ENCODE measurements around the gene CDK3. TPM values are rescaled to one million over a fixed set of nuclear protein-coding genes. Genes with fewer than 3 reads are reported as not detected.

CDK3 gene
- total RNA-seq, 1 experiment from 2014 or later, result 11.9 TPM

GRCh38 chr17:76017481-76018339, 17.1 kb downstream of the CDK3 start:
- no peaks in the 10 kb centered on the region for H3K36me3 ChIP-seq (ENCODE audit: control insufficient read depth, insufficient read depth, low read length)
- no peak for DNase-seq (ENCODE audit: low read depth, low spot score)
- in situ Hi-C loops (cut with HindIII; ENCODE audit: low pct_unique_long_range_greater_than_20kb, low sequenced_read_pairs) (no loop called here), intact Hi-C loops (cut with micrococcal nuclease; ENCODE audit: unreplicated experiment) (no loop called here)
- no peaks in the 10 kb centered on the region for H3K4me1 ChIP-seq (ENCODE audit: control insufficient read depth, insufficient read depth, low read length)
- H3K4me3 ChIP-seq (ENCODE audit: low read depth in 2 of 2, low read length in 2 of 2), result no peak overlapping the region
- H3K27me3 ChIP-seq (ENCODE audit: control insufficient read depth, insufficient read depth, low read length), result no peaks in the 10 kb centered on the region
- no peaks in the 10 kb centered on the region for H3K9me3 ChIP-seq (ENCODE audit: control insufficient read depth, insufficient read depth, low read depth, low read length)
- ATAC-seq, result no peak
- BruUV-seq (replicated peaks), result no TSS peak
- CTCF ChIA-PET, result interaction anchor here (1.3 kb wide), 1 partner anchor 18 kb away, joined by 3 read pairs; no protein-coding TSS in a partner anchor
- TF ChIP-seq REST (IDR thresholded peaks at IDR 0.05; ENCODE audit: insufficient read depth in 1 of 2, low read depth in 2 of 2, low read length in 1 of 2), result no peak
- TF ChIP-seq SIN3A (IDR thresholded peaks at IDR 0.05; ENCODE audit: borderline replicate concordance, insufficient read depth, low read depth, low read length), result no peak
- H3K27ac ChIP-seq (ENCODE audit: low read length), result no peak overlapping the region
- POLR2A ChIA-PET, result no interaction called here

GRCh38 chr17:76018340-76018680, 17.7 kb downstream of the CDK3 start:
- no peak for TF ChIP-seq SIN3A (IDR thresholded peaks at IDR 0.05; ENCODE audit: borderline replicate concordance, insufficient read depth, low read depth, low read length)
- TF ChIP-seq CTCF (IDR thresholded peaks at IDR 0.05), result no peak
- TF ChIP-seq POLR2AphosphoS5 (IDR thresholded peaks at IDR 0.05; ENCODE audit: low read depth, low read length), result no peak
- TF ChIP-seq REST (IDR thresholded peaks at IDR 0.05; ENCODE audit: insufficient read depth in 1 of 2, low read depth in 2 of 2, low read length in 1 of 2), result no peak
- TF ChIP-seq TCF7L2 (IDR thresholded peaks at IDR 0.05; ENCODE audit: low read depth, low read length), result no peak
- no peaks in the 10 kb centered on the region for H3K4me1 ChIP-seq (ENCODE audit: control insufficient read depth, insufficient read depth, low read length)
- ATAC-seq, result no peak
- H3K9me3 ChIP-seq (ENCODE audit: control insufficient read depth, insufficient read depth, low read depth, low read length), result no peaks in the 10 kb centered on the region
- ChIA-PET POLR2A (interaction anchor here (0.5 kb wide), 1 partner anchor 46 kb away, joined by 8 read pairs; no protein-coding TSS in a partner anchor), CTCF (interaction anchor here (1.3 kb wide), 1 partner anchor 19 kb away, joined by 3 read pairs; no protein-coding TSS in a partner anchor)
- intact Hi-C loops (cut with micrococcal nuclease; ENCODE audit: unreplicated experiment), result no loop called here
- H3K4me3 ChIP-seq (ENCODE audit: low read depth in 2 of 2, low read length in 2 of 2), result no peak overlapping the region
- in situ Hi-C loops (cut with HindIII; ENCODE audit: low pct_unique_long_range_greater_than_20kb, low sequenced_read_pairs), result no loop called here
- no peaks in the 10 kb centered on the region for H3K27me3 ChIP-seq (ENCODE audit: control insufficient read depth, insufficient read depth, low read length)
- H3K36me3 ChIP-seq (ENCODE audit: control insufficient read depth, insufficient read depth, low read length), result peaks cover 3% of the 10 kb centered on the region; the same call in 1 of the 2 replicates
- BruUV-seq (replicated peaks), result no TSS peak
- H3K27ac ChIP-seq (ENCODE audit: low read length), result no peak overlapping the region
- no peak for DNase-seq (ENCODE audit: low read depth, low spot score)
